K562 (cell line): ENCODE measurements around the gene CLCN4. TPM values are rescaled to one million over a fixed set of nuclear protein-coding genes. Genes with fewer than 3 reads are reported as not detected.

Experiments
- ATAC-seq: fragments of 200-7000 bp; cut with Tn5 transposase; 3 replicates; pipeline ENCODE4 v1.9.1; 2020; ENCODE audit warnings: moderate library complexity
- BruUV-seq: library from RNA; stranded (reverse); fragments of 400-500 nt; replicated peaks from 2 replicates; lab custom pipeline; 2021; lab: Mats Ljungman, UMichigan
- CTCF ChIA-PET: fragments of 300-600 bp; formaldehyde crosslinking; extraction: SDS; loops from one replicate; lab custom pipeline; 2021; ENCODE audit warnings: low intra/inter-chr PET ratio; lab: Yijun Ruan, JAX
- POLR2A ChIA-PET: fragments of 300-600, 350-650 bp; sonication (Branson Sonifier 250); formaldehyde crosslinking; extraction: SDS; loops from one replicate; lab custom pipeline; 2021; ENCODE audit warnings: antibody characterized with exemption, inconsistent platforms; lab: Yijun Ruan, JAX
- DNase-seq, 4 experiments: peaks; one replicate each; pipeline versions ENCODE4 v3.0.0 to v3.0.0-alpha.2; 2011 to 2018; ENCODE audit warnings: low spot score in 3 of 4, mixed read lengths in 3 of 4; ENCODE audit errors: extremely low read depth in 1 of 4
- FAIRE-seq: peaks from 2 replicates; lab custom pipeline; 2011; peaks lifted over from hg19 to GRCh38; lab: Jason Lieb, UNC
- H2AFZ ChIP-seq: 2 replicates; pipeline ENCODE4 v1.6.0; 2011; ENCODE audit warnings: low read depth, low read length, control low read depth, inconsistent platforms
- H3K27ac ChIP-seq: fragments of 200-600 bp; 3 replicates; pipeline ENCODE4 v1.8.0; 2011; ENCODE audit warnings: low read depth, mild to moderate bottlenecking, control low read depth, inconsistent platforms, low read length, moderate library complexity, mixed read lengths; ENCODE audit errors: extremely low read depth
- H3K27me3 ChIP-seq, 2 experiments: fragments of 300-600 bp in 1 of 2; 2 replicates in 1 of 2; 3 replicates in 1 of 2; pipeline versions ENCODE4 v1.6.0 to v1.8.0; 2011; ENCODE audit warnings: inconsistent platforms in 2 of 2, low read length in 2 of 2, mild to moderate bottlenecking in 1 of 2, mixed read lengths in 1 of 2, moderate library complexity in 1 of 2; ENCODE audit not compliant: control insufficient read depth in 2 of 2, insufficient read depth in 2 of 2
- H3K36me3 ChIP-seq: fragments of 300-600 bp; 3 replicates; pipeline ENCODE4 v1.8.0; 2011; ENCODE audit warnings: mild to moderate bottlenecking, low read length, inconsistent platforms; ENCODE audit not compliant: control insufficient read depth, insufficient read depth
- H3K4me1 ChIP-seq, 2 experiments: fragments of 200-600 bp in 1 of 2; replicated peaks in 1 of 2; 2 replicates in 1 of 2; 3 replicates in 1 of 2; pipeline versions ENCODE4 v1.5.1 to v1.8.0; 2011; ENCODE audit warnings: inconsistent platforms in 2 of 2, low read length in 2 of 2, mild to moderate bottlenecking in 1 of 2, mixed read lengths in 1 of 2, moderate library complexity in 1 of 2; ENCODE audit not compliant: control insufficient read depth in 2 of 2, insufficient read depth in 2 of 2
- H3K4me2 ChIP-seq: 2 replicates; pipeline ENCODE4 v1.6.1; 2011; ENCODE audit warnings: low read length, control low read depth, inconsistent platforms, mixed read lengths; ENCODE audit not compliant: insufficient read depth
- H3K4me3 ChIP-seq: fragments of 200-600 bp; sonication (generic), shearing (Covaris generic); 2 replicates; pipeline ENCODE4 v1.5.1; 2016; ENCODE audit warnings: control low read depth, inconsistent platforms
- H3K79me2 ChIP-seq: fragments of 200-600 bp; 3 replicates; pipeline ENCODE4 v1.8.0; 2011; ENCODE audit warnings: low read length, inconsistent platforms; ENCODE audit not compliant: control insufficient read depth, insufficient read depth
- H3K9ac ChIP-seq, 2 experiments: 2 replicates each; pipeline versions ENCODE4 v1.6.0 to v1.6.1; 2011; ENCODE audit warnings: low read depth in 2 of 2, low read length in 2 of 2, control low read depth in 1 of 2, inconsistent platforms in 1 of 2, mild to moderate bottlenecking in 1 of 2, mixed read lengths in 1 of 2; ENCODE audit not compliant: insufficient read depth in 1 of 2
- H3K9me1 ChIP-seq: one replicate; pipeline ENCODE4 v1.6.0; 2011; ENCODE audit warnings: inconsistent platforms, mild to moderate bottlenecking, low read length, moderate library complexity; ENCODE audit not compliant: control insufficient read depth, insufficient read depth
- H3K9me3 ChIP-seq: replicated peaks from 2 replicates; pipeline ENCODE4 v1.5.1; 2011; ENCODE audit warnings: low read depth, low read length, inconsistent platforms; ENCODE audit not compliant: control insufficient read depth, insufficient read depth
- H4K20me1 ChIP-seq: replicated peaks from 2 replicates; pipeline ENCODE4 v1.6.1; 2011; ENCODE audit warnings: low read length, inconsistent platforms, mixed read lengths; ENCODE audit not compliant: control insufficient read depth, insufficient read depth
- FOXM1 ChIP-seq, 2 experiments: fragments of 450-650 bp in 1 of 2; sonication (generic) in 1 of 2; formaldehyde crosslinking in 1 of 2; IDR thresholded peaks; 2 replicates each; pipeline versions ENCODE4 v1.6.1 to v1.9.0; 2017 to 2022; ENCODE audit warnings: low read depth in 2 of 2, mild to moderate bottlenecking in 2 of 2, missing genetic modification reagents in 1 of 2, moderate library complexity in 1 of 2
- HOXB6 ChIP-seq: fragments of 250-450 bp; sonication (Bioruptor Pico); IDR thresholded peaks from 2 replicates; pipeline ENCODE4 v1.5.1; 2022; ENCODE audit warnings: mild to moderate bottlenecking, borderline replicate concordance
- RFX7 ChIP-seq: fragments of 250-450 bp; sonication (Bioruptor Pico); IDR thresholded peaks from 2 replicates; pipeline ENCODE4 v1.5.1; 2021; ENCODE audit warnings: mild to moderate bottlenecking
- ZNF253 ChIP-seq: fragments of 250-450 bp; sonication (Bioruptor Pico); conservative IDR thresholded peaks from 2 replicates; pipeline ENCODE4 v1.6.1; 2021; ENCODE audit warnings: mild to moderate bottlenecking
- WGBS: fragments of 100-300 bp; shearing (Covaris generic); methylation state at CpG from one replicate; pipeline ENCODE4 v1.1.6; 2016; ENCODE audit warnings: low coverage, mixed read lengths; ENCODE audit not compliant: insufficient coverage; ENCODE audit errors: missing lambda C conversion rate; 5-methylcytosine and 5-hydroxymethylcytosine counted together
- in situ Hi-C: fragments of 300-500 bp; cut with MboI; formaldehyde crosslinking; loops from 4 replicates; pipeline ENCODE4 v1.15.0; 2018; ENCODE audit warnings: inconsistent platforms, mixed read lengths
- intact Hi-C: fragments of 100-400 bp; cut with micrococcal nuclease; formaldehyde crosslinking; loops from 2 replicates; pipeline ENCODE4 v1.14.2; 2022
- polyA plus RNA-seq, 8 experiments: library from polyadenylated mRNA; depleted of rRNA in 4 of 8; stranded (reverse) in 5 of 8; unstranded in 3 of 8; fragments of >200 nt; fragmentation: Nextera tagmentation in 2 of 8; fragmentation: Illumina TruSeq in 1 of 8; extraction: Ambion mirVana in 2 of 8; extraction: Trizol in 1 of 8; gene quantifications; 2 replicates each; pipeline versions ENCODE4 v1.2.1 to v1.2.3, GENCODE V29; 2011 to 2014; ENCODE audit warnings: inconsistent platforms in 1 of 8, missing spikeins in 1 of 8
- total RNA-seq, 7 experiments: library from RNA; depleted of rRNA in 6 of 7; stranded (reverse); fragments of >200 nt in 6 of 7; fragmentation: Illumina TruSeq in 2 of 7; extraction: Trizol in 2 of 7; gene quantifications; 2 replicates each; pipeline versions ENCODE4 v1.2.1 to v1.2.3, GENCODE V29; 2011 to 2021; ENCODE audit warnings: low replicate concordance in 1 of 7
- TF ChIP-seq, protein P1 (sequence below): sonication (generic); formaldehyde crosslinking; IDR thresholded peaks from 2 replicates; pipeline ENCODE4 v1.8.1; 2023; ENCODE audit warnings: mild to moderate bottlenecking, missing genetic modification reagents, moderate library complexity

CLCN4 gene
- total and polyA plus RNA-seq, 9 of the 15 experiments (the other 6 are each of a cell fraction or from before 2014, with no cell fraction given), result 0.03 to 0.24 (median 0.10) TPM; not detected in 1

GRCh38 chrX:10265775-10266174 lies 109.0 kb downstream of the CLCN4 start (continued):
- TF ChIP-seq, protein P1, sequence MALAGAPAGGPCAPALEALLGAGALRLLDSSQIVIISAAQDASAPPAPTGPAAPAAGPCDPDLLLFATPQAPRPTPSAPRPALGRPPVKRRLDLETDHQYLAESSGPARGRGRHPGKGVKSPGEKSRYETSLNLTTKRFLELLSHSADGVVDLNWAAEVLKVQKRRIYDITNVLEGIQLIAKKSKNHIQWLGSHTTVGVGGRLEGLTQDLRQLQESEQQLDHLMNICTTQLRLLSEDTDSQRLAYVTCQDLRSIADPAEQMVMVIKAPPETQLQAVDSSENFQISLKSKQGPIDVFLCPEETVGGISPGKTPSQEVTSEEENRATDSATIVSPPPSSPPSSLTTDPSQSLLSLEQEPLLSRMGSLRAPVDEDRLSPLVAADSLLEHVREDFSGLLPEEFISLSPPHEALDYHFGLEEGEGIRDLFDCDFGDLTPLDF (CRISPR knock-in tag), result no peak

- no peak for TF ChIP-seq RFX7 (CRISPR knock-in tag)
- no peak for TF ChIP-seq FOXM1 (IDR thresholded peaks at IDR 0.05; ENCODE audit: low read depth)
- TF ChIP-seq FOXM1 (CRISPR knock-in tag; IDR thresholded peaks at IDR 0.05; ENCODE audit: low read depth), result no peak
- TF ChIP-seq HOXB6, result no peak
- no peak for TF ChIP-seq ZNF253 (CRISPR knock-in tag)
- TF ChIP-seq, all 486 proteins: peak for 0
- 0% methylated on average over 2 of the region's 2 CpGs for WGBS
- no TSS peak for BruUV-seq
- ATAC-seq (no peak), FAIRE-seq (no peak), DNase-seq (no peak)
- H3K4me2 ChIP-seq, result no peak overlapping the region
- no peak overlapping the region for H2AFZ ChIP-seq
- H3K27ac ChIP-seq, result no peak overlapping the region
- H3K36me3 ChIP-seq, result no peaks in the 10 kb centered on the region
- in situ Hi-C loops, result no loop called here
- no peaks in the 10 kb centered on the region for H3K9me1 ChIP-seq
- no peak overlapping the region for H3K9ac ChIP-seq
- H3K27me3 ChIP-seq, result no peaks in the 10 kb centered on the region
- CTCF ChIA-PET, result no interaction called here
- H4K20me1 ChIP-seq, result no peaks in the 10 kb centered on the region
- intact Hi-C loops, result no loop called here
- no peak overlapping the region for H3K4me3 ChIP-seq
- no peaks in the 10 kb centered on the region for H3K4me1 ChIP-seq
- H3K9me3 ChIP-seq, result no peaks in the 10 kb centered on the region
- POLR2A ChIA-PET, result no interaction called here
- H3K79me2 ChIP-seq, result no peaks in the 10 kb centered on the region
Observed at GRCh38 chrX:10278716-10279115, 121.9 kb downstream of the CLCN4 start.
